Measurements from ENCODE around the gene TPX2.

TPX2 gene

GRCh38 chr20:31694842-31695593 lies 44.1 kb upstream of the TPX2 start:
- TF ChIP-seq CTCF (conservative IDR thresholded peaks at IDR 0.05; ENCODE audit: low read depth, low read length) = no peak
- no peak for DNase-seq (ENCODE audit: low read depth)
- H3K4me3 ChIP-seq (ENCODE audit: low read depth, low read length) = no peak overlapping the region

- no peak for TF ChIP-seq CTCF (conservative IDR thresholded peaks at IDR 0.05; ENCODE audit: low read depth, low read length)
- no peak for DNase-seq (ENCODE audit: low read depth)
- H3K4me3 ChIP-seq (ENCODE audit: low read depth, low read length) = no peak overlapping the region
Measured at GRCh38 chr20:31695849-31696804, 43.0 kb upstream of the TPX2 start.

- DNase-seq (ENCODE audit: low read depth) = no peak
- TF ChIP-seq CTCF (conservative IDR thresholded peaks at IDR 0.05; ENCODE audit: low read depth, low read length) = no peak
- H3K4me3 ChIP-seq (ENCODE audit: low read depth, low read length) = no peak overlapping the region
Measured at GRCh38 chr20:31698243-31698802, 40.8 kb upstream of the TPX2 start.

- no peak for TF ChIP-seq CTCF (conservative IDR thresholded peaks at IDR 0.05; ENCODE audit: low read depth, low read length)
- peak; percentile 98 for DNase-seq (ENCODE audit: low read depth)
- no peak overlapping the region for H3K4me3 ChIP-seq (ENCODE audit: low read depth, low read length)
Measured at GRCh38 chr20:31698803-31699718, 40.0 kb upstream of the TPX2 start.

GRCh38 chr20:31699801-31700728 lies 39.0 kb upstream of the TPX2 start:
- no peak for TF ChIP-seq CTCF (conservative IDR thresholded peaks at IDR 0.05; ENCODE audit: low read depth, low read length)
- DNase-seq (ENCODE audit: low read depth) = no peak
- H3K4me3 ChIP-seq (ENCODE audit: low read depth, low read length) = no peak overlapping the region

All from choroid plexus epithelial cell (primary cell).